DMS 273 (cell line): ENCODE measurements around the gene ACP5.
"Not testable (repeated sequence)": the region's sequence is repeated elsewhere in the genome, so short reads cannot be mapped to it uniquely, and the experiment has no call there.

ENCODE experiments used
- DNase-seq: peaks from one replicate; lab custom pipeline; 2025; ENCODE audit not compliant: unreplicated experiment; lab: John Stamatoyannopoulos, UW

ACP5 gene

GRCh38 chr19:11580116-11580515, 2.7 kb upstream of the ACP5 start:
- no peak for DNase-seq

- DNase-seq: no peak
Measured at GRCh38 chr19:11578258-11579142, 1.1 kb upstream of the ACP5 start.

DNA sequence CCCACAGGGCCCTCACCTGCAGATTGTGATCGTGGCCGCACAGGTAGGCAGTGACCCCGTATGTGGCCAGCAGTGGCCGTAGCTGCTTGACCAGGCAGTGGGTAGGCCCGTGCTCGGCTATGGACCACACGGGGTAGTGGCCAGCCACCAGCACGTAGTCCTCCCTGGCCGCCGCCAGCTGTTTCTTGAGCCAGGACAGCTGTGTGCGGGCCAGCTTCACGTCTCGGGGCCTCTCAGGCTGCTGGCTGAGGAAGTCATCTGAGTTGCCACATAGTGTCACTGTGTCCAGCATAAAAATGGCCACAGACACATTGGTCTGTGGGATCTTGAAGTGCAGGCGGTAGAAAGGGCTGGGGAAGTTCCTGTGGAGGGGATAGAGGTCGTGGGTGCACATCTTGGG, 1.2 kb downstream of the ACP5 start:
- DNase-seq: no peak

GRCh38 chr19:11574689-11575088, 2.8 kb downstream of the ACP5 start:
- DNase-seq: no peak

- DNase-seq: not testable (repeated sequence)
Measured at GRCh38 chr19:11573763-11574162, 3.7 kb downstream of the ACP5 start.

DNA sequence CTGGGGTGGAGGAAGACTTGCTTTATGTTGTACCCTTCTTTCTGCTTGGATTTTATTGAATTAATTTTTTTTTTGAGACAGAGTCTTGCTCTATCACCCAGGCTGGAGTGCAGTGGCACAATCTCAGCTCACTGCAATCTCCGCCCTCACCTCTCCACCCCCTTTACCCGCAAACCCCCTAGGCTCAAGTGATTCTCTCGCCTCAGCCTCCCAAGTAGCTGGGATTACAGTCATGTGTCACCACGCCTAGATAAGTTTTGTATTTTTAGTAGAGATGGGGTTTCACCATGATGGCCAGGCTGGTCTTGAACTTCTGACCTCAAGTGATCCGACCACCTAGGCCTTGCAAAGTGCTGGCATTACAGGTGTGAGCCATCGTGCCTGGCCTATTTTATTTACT, 4.1 kb downstream of the ACP5 start:
- DNase-seq: not testable (repeated sequence)

GRCh38 chr19:11570039-11570462, 7.4 kb downstream of the ACP5 start:
- peak; percentile 61 for DNase-seq

GRCh38 chr19:11566164-11566563, 11.3 kb downstream of the ACP5 start:
- DNase-seq: no peak

- DNase-seq: not testable (repeated sequence)
Measured at GRCh38 chr19:11565649-11565980, 11.8 kb downstream of the ACP5 start.

DNA sequence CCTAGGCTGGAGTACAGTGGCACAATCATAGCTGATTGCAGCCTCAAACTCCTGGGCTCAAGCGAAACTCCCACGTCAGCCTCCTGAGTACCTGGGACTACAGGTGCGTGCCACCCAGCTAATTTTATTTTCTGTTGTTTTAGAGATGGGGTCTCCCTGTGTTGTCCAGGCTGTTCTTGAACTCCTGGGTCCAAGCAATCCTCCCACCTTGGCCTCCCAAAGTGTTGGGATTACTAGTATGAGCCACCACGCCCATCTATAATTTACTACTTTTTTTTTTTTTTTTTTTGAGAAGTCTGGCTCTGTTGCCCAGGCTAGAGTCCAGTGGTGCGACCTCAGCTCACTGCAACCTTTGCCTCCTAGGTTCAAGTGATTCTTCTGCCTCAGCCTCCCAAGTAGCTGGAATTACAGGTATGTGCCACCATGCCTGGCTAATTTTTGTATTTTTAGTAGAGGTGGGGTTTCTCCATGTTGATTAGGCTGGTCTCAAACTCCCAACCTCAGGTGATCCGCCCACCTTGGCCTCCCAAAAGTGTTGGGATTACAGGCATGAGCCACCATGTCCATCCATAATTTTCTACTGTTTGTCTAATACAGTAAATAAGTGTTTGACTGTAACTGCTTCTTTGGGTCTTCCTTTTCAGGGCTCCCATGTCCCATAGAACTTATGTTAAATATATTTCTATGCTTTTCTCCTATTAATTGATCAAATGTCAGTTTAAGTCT, 13.2 kb downstream of the ACP5 start:
- DNase-seq: not testable (repeated sequence)

- no peak for DNase-seq
Measured at GRCh38 chr19:11563532-11563931, 13.9 kb downstream of the ACP5 start.

- DNase-seq: peak; percentile 90
Measured at GRCh38 chr19:11560404-11561051, 16.9 kb downstream of the ACP5 start.

GRCh38 chr19:11558881-11559828, 18.3 kb downstream of the ACP5 start, which contains the start of gene ELOF1:
Gene ELOF1 (minus strand): TSS chr19:11559230. CDS start chr19:11554347, 4,883 bp downstream.
- DNase-seq: peak; percentile 99

GRCh38 chr19:11556634-11557420, 20.6 kb downstream of the ACP5 start:
- no peak for DNase-seq

DNA sequence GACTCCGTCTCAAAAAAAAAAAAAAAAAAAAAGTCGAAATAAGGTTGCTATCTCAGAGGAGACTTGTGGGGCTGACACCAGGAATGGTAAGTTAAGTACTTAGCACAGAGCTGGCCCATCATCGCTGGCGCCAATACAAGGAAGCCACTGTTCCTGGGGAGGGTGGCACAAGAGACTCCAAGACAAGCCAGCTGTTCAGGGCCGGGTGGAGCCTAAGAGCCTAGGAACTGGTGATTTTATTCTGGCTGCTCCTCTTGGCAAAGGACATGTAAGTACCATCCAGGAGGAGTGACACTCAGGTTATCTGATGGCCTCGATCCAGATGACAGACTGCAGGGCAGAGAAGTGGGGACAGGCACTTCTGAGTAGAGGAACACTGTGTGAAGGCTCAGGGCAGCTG, 22.2 kb downstream of the ACP5 start:
- no peak for DNase-seq

DNA sequence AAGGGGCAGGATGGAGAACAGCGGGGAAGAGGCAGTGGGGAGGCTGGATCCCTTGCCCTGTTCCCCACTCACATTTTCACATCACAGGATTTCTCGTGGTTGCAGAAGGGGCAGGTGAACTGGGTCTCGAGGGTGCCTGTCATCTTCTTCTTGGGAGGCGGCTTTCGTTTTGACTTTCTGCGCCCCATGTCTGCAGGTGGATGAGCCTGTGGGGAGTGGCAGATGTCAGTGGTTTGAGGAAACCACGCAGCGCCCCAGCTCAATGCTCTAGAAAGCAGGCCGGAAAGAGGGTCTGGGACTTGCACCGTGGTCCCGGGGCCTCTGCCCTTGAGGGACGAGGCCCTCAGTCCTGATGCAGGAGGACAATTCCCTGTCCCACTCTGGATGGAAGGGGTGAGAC, 23.3 kb downstream of the ACP5 start:
- no peak for DNase-seq

DNA sequence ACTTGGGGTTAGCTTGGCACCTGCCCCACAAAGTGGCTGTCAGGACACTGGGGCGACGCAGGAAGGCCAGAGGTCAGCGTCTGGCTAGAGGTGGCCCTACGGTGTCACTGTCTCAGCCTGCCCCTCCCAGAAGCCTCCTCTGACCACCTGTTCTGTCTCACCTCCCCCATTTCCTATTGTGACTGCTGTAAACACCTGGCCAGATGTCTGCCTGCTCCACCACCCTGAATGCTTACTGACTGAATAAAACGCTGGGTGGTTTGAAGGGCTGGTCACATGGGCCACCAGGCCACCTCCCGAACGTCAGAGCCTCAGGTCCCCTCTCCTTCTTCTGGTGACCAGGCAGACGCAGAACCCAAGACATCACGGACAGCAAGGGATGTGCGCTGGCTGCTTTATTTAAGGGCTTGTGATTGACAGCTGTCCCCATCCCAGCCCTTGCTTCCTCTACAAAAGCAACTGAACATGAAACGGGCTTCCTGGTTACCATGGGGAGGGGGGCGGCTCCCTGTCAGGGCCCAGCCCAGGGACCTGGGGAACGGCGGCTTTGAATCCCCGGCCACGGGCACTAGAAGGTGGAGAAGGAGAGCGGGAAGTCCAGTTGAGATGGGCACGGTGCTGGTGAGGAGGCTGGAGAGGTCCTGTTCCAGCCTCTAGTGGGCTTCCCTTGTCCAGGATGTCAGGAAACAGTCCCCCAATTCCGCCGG, 24.6 kb downstream of the ACP5 start:
- no peak for DNase-seq

DNA sequence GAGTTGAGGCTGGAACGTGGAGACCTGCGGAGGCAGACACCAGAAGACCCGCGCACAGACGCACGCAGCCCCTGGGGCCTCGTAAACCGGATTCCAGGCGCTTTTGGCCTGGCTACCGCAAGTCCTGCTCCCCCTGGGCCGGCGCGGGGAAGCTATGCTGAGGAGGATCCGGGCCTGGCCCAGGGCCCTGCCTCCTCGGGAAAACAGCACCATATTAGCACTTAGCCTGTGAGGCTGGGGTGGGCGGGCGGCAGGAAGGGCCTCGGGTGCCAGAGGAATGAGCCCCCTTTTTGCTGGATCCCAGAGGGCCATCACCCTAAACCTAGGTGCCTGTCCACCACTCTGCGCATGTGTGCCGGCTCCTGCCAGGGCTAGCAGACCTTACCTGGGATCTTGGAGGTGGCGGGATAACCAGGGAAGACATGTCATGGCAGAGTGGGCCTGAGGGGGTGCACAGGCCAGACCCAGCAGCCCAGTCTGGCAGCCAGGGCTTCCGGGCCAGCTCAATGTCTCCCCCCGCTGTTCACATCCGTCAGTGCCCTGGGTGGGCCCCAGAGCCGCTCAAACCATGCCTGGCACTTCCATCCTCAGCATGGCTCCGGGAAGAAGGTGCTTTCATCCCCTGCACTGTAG, 25.7 kb downstream of the ACP5 start:
- DNase-seq: peak; percentile 76

DNA sequence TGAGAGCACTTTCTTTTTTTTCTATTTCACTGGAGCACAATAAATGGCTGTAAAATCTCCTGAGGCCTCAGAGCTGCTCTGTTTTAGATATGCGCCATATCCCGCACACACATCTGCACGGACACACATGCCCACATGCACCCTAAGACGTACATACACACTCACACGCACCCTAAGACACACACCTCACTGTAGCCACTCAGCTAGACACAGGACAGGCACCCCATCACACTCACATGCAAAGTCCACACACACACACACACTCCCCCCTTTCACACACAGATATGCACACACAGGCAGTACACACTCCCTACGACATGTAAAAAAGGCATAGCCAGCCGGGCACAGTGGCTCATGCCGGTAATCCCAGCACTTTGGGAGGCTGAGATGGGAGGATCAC, 27.2 kb downstream of the ACP5 start:
- no peak for DNase-seq
